ENCODE measurements around the gene SPECC1L.

SPECC1L gene

GRCh38 chr22:24327832-24328231, 57.2 kb downstream of the SPECC1L start:
- TF ChIP-seq CTCF (IDR thresholded peaks at IDR 0.05; ENCODE audit: insufficient read depth, low read length, missing control alignments): no peak
- H3K4me3 ChIP-seq (ENCODE audit: low read depth, low read length): no peak overlapping the region
- ChIA-PET CTCF (interaction anchor here (2.1 to 10.6 kb wide), 2 partner anchors 13 to 197 kb away, joined by 8 to 122 read pairs; no protein-coding TSS in a partner anchor), POLR2A (no interaction called here)
- DNase-seq (ENCODE audit: low read depth, low spot score): no peak

GRCh38 chr22:24329453-24329852, 58.8 kb downstream of the SPECC1L start:
- no peak overlapping the region for H3K4me3 ChIP-seq (ENCODE audit: low read depth, low read length)
- no peak for DNase-seq (ENCODE audit: low read depth, low spot score)
- ChIA-PET CTCF (interaction anchor here (1.7 to 10.6 kb wide), 2 partner anchors 14 to 196 kb away, joined by 4 to 122 read pairs; no protein-coding TSS in a partner anchor), POLR2A (no interaction called here)
- no peak for TF ChIP-seq CTCF (IDR thresholded peaks at IDR 0.05; ENCODE audit: insufficient read depth, low read length, missing control alignments)

DNA sequence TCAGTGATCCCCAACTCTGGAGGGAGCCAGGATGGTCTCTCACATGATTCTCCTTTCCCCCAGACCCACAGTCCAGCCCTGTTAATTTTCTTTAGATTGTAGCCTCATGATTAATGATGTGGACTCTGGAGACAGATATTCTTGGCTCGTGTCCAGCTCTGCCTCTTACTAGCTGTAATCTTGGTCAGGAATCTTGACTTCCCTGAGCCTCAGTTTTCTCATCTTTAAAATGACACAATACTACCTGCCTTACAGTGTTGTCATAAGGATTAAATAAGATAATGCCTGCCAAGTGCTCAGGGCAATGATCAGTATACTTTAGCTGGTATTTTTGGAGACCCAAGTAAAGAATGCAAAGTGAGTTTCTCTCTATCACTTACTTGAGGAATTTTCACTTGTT, 60.0 kb downstream of the SPECC1L start:
- no peak for TF ChIP-seq CTCF (IDR thresholded peaks at IDR 0.05; ENCODE audit: insufficient read depth, low read length, missing control alignments)
- DNase-seq (ENCODE audit: low read depth, low spot score): no peak
- ChIA-PET POLR2A (no interaction called here), CTCF (interaction anchor here (2.8 kb wide), 1 partner anchor 196 kb away, joined by 12 read pairs; no protein-coding TSS in a partner anchor)
- H3K4me3 ChIP-seq (ENCODE audit: low read depth, low read length): no peak overlapping the region

DNA sequence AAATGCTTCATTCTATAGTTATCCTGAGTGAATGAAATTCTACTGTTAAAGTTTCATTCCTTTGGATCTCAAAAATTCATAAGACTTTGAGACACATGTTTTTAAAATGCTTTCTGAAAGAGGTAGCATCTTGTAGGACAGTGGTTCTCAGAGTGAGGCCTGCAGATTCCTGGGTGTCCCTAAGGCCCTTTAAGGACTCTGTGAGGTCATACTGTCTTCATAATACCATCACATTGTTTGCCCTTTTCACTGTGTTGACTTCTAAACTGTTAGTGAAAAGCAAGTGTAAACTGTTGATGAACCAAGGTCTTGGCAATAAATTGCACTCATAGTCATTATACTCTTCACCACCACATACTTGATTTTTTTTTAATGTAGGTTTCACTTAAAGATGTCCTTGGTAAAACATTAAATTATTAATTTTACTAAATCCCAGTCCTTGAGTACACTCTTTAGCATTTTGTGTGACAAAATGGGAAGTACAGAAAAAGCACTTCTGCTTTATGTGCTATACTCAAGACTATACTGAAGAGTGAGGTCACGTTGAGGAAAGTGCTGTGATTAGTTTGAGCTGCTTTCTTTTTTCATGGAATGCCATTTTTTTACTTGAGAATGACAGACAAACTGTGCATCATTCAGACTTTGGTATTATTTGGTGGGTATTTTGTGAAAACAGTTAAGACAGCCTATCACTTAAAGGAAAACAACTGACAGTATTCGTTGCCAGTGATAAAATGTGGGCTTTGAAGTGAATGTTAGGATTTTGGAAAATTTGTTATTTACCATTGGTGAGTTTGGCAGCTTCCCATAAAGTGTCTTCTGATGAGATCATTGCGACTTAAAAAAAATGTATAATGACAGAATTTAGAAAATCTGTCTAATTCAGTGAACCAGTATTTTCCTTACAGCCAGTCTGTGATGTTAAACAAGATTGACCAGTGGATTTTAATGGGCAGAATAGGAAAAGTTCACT, 61.1 kb downstream of the SPECC1L start:
- ChIA-PET CTCF (interaction anchor here (0.6 to 2.8 kb wide), 4 partner anchors 8 to 194 kb away, joined by 6 to 12 read pairs (median 6); no protein-coding TSS in a partner anchor), POLR2A (no interaction called here)
- no peak overlapping the region for H3K4me3 ChIP-seq (ENCODE audit: low read depth, low read length)
- TF ChIP-seq CTCF (IDR thresholded peaks at IDR 0.05; ENCODE audit: insufficient read depth, low read length, missing control alignments): no peak
- no peak for DNase-seq (ENCODE audit: low read depth, low spot score)

- no peak for TF ChIP-seq CTCF (IDR thresholded peaks at IDR 0.05; ENCODE audit: insufficient read depth, low read length, missing control alignments)
- CTCF ChIA-PET: interaction anchor here (0.9 to 2.8 kb wide), 4 partner anchors 9 to 193 kb away, joined by 3 to 12 read pairs (median 6); no protein-coding TSS in a partner anchor
- peak; percentile 47 for DNase-seq (ENCODE audit: low read depth, low spot score)
Observed at GRCh38 chr22:24333301-24333700, 62.7 kb downstream of the SPECC1L start.

DNA sequence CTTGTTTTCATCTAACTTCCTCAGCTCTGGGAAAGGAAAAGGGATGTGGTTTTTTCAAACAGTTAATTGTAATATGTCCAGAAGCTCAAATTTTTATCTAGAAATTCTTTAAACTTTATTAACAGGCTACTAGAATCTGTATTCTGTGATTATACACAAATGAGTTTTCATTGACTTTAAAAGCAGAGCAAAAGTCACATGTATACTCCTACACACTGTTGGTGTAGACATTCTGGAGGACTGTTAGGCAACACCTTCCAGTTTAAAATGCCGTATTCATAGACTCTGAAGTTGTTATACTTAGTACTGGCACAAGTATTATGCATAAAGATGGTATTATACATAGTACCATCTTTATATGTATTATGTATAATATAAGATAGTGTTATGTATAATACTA, 64.9 kb downstream of the SPECC1L start:
- POLR2A ChIA-PET: no interaction called here
- H3K4me3 ChIP-seq (ENCODE audit: low read depth, low read length): no peak overlapping the region
- TF ChIP-seq CTCF (IDR thresholded peaks at IDR 0.05; ENCODE audit: insufficient read depth, low read length, missing control alignments): no peak
- DNase-seq (ENCODE audit: low read depth, low spot score): no peak
- CTCF ChIA-PET: interaction anchor here (1.1 to 1.5 kb wide), 2 partner anchors 10 to 186 kb away, joined by 4 to 7 read pairs; no protein-coding TSS in a partner anchor

More at GRCh38 chr22:24333301-24333700, 62.7 kb downstream of the SPECC1L start:
- no peak overlapping the region for H3K4me3 ChIP-seq (ENCODE audit: low read depth, low read length)
- POLR2A ChIA-PET: no interaction called here
